ENCODE results near the gene OSBP. TPM values are rescaled to one million over a fixed set of nuclear protein-coding genes. Genes with fewer than 3 reads are reported as not detected.

The OSBP gene
- total RNA-seq, 1 donor from 2014 or later: 39.5 TPM

DNA sequence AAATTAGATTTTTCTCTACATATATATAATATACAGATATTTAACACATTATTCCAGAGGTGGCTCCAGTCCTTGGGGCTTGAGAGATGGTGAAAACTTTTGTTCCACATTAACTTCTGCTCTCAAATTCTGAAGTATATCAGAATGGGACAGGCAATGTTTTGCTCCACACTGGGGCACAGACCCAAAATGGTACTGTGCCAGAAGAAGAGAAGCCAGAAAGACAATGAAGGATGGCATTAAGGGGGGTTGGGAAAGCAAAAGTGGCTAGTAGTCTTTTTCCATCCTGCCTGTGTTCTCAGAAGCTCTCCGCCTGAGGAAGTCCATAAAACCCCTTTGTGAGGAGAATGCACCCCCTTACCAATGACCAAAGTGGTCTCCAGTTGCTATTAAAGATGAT is 40.1 kb downstream of the OSBP start:
- TF ChIP-seq CTCF (IDR thresholded peaks at IDR 0.05; ENCODE audit: unreplicated experiment): no peak
- H3K9me3 Mint-ChIP-seq (ENCODE audit: unreplicated experiment): no peaks in the 10 kb centered on the region
- peaks cover 2% of the 10 kb centered on the region for H3K27me3 Mint-ChIP-seq (ENCODE audit: unreplicated experiment)
- H3K36me3 Mint-ChIP-seq (ENCODE audit: low read depth, unreplicated experiment): peaks cover 49% of the 10 kb centered on the region
- no peak overlapping the region for H3K4me3 Mint-ChIP-seq (ENCODE audit: unreplicated experiment)
- no peak overlapping the region for H3K27ac Mint-ChIP-seq (ENCODE audit: unreplicated experiment)
- no peaks in the 10 kb centered on the region for H3K4me1 Mint-ChIP-seq (ENCODE audit: unreplicated experiment)
- DNase-seq (ENCODE audit: low spot score): no peak

- Mint-ChIP-seq H3K36me3 (ENCODE audit: low read depth, unreplicated experiment) (peaks cover 44% of the 10 kb centered on the region), H3K27ac (ENCODE audit: unreplicated experiment) (no peak overlapping the region), H3K9me3 (ENCODE audit: unreplicated experiment) (no peaks in the 10 kb centered on the region), H3K4me3 (ENCODE audit: unreplicated experiment) (peak overlapping the region; percentile 26), H3K27me3 (ENCODE audit: unreplicated experiment) (peaks cover 2% of the 10 kb centered on the region), H3K4me1 (ENCODE audit: unreplicated experiment) (no peaks in the 10 kb centered on the region)
- TF ChIP-seq CTCF (IDR thresholded peaks at IDR 0.05; ENCODE audit: unreplicated experiment): no peak
- no peak for DNase-seq (ENCODE audit: low spot score)
Measured at GRCh38 chr11:59574932-59575502, 40.6 kb downstream of the OSBP start.

DNA sequence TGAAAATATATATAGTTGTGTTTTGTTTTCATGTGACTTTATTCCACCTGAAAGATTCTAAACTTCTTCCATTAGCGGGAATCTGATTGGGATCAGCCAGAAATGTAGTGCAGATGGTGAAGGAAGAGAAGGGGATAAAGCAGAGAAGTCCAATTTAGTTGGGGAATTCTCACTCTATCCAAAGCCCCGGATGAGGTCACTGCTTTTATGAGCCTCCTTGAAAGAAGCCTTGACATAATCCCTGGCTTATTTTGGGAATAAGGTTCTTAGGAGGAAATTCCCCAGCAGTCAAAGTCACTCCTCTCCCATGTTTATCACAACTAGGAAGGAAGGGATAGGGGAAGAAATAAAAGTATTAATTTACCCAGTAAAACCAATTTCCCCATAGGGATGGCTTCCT is 41.1 kb downstream of the OSBP start:
- H3K4me1 Mint-ChIP-seq (ENCODE audit: unreplicated experiment): no peaks in the 10 kb centered on the region
- no peaks in the 10 kb centered on the region for H3K9me3 Mint-ChIP-seq (ENCODE audit: unreplicated experiment)
- no peak overlapping the region for H3K27ac Mint-ChIP-seq (ENCODE audit: unreplicated experiment)
- peaks cover 42% of the 10 kb centered on the region for H3K36me3 Mint-ChIP-seq (ENCODE audit: low read depth, unreplicated experiment)
- H3K27me3 Mint-ChIP-seq (ENCODE audit: unreplicated experiment): peaks cover 2% of the 10 kb centered on the region
- TF ChIP-seq CTCF (IDR thresholded peaks at IDR 0.05; ENCODE audit: unreplicated experiment): no peak
- DNase-seq (ENCODE audit: low spot score): no peak
- peak overlapping the region; percentile 26 for H3K4me3 Mint-ChIP-seq (ENCODE audit: unreplicated experiment)

GRCh38 chr11:59573216-59573615 is 42.4 kb downstream of the OSBP start:
- no peak overlapping the region for H3K27ac Mint-ChIP-seq (ENCODE audit: unreplicated experiment)

More at GRCh38 chr11:59573216-59573615, 42.4 kb downstream of the OSBP start:
- H3K4me1 Mint-ChIP-seq (ENCODE audit: unreplicated experiment): no peaks in the 10 kb centered on the region
- peaks cover 2% of the 10 kb centered on the region for H3K27me3 Mint-ChIP-seq (ENCODE audit: unreplicated experiment)
- no peak for TF ChIP-seq CTCF (IDR thresholded peaks at IDR 0.05; ENCODE audit: unreplicated experiment)
- no peak overlapping the region for H3K4me3 Mint-ChIP-seq (ENCODE audit: unreplicated experiment)
- no peaks in the 10 kb centered on the region for H3K9me3 Mint-ChIP-seq (ENCODE audit: unreplicated experiment)
- DNase-seq (ENCODE audit: low spot score): no peak
- peaks cover 35% of the 10 kb centered on the region for H3K36me3 Mint-ChIP-seq (ENCODE audit: low read depth, unreplicated experiment)

All from endothelial cell (in vitro differentiated cells).